Measurements from ENCODE around the gene CBX6. TPM values are rescaled to one million over a fixed set of nuclear protein-coding genes. Genes with fewer than 3 reads are reported as not detected.
A peak's percentile ranks its signal among the peaks of the same experiment; 100 is the strongest.

CBX6 gene
- polyA plus RNA-seq, 2 of the 4 experiments (the other 2 are of a cell fraction), result 9.8 to 24.0 TPM

DNA sequence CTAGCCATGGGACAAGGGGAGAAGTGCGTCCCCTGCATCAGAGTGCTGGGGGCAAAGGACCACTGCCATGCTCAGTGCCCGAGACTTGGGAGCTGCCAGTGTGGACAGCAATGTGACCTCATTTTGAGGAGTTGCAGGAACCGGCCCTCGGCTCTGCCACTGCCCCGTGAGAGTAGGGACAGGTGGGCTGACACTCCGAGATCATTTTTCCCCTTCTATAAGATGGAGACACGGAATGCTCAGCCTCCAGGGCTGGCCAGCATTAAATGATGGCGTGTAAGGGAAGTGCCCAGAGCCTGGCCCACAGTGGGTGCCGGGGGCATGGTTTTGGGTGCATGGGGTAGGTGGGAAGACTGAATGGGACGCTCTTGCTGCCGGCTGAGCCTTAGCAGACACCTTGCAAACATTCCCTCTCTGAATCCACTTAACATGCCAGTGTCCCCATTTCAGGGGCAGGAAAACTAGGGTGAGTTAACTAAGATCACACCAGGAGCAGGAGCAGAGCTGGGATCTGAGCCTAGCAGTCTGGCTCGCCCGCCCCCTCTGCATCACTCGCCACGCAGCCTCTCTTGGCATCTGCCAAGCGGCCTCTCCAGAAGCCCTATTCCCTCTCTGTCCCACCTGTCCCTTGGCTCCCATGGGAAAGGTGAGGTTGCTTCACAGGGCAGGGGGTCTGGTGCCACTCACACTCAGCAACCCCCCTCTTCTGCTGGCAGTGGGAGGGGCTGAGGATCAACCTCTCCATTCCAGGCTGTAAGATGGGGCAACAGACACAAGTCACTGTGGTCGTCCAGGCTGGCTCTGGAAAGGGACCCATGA lies 41.8 kb downstream of the CBX6 start (continued):
- no peak for TF ChIP-seq MAZ (IDR thresholded peaks at IDR 0.05; ENCODE audit: borderline replicate concordance, low read depth, low read length)
- no peak for TF ChIP-seq TFCP2L1 (CRISPR knock-in tag; IDR thresholded peaks at IDR 0.05)
- no peak for TF ChIP-seq KDM5A (IDR thresholded peaks at IDR 0.05)

DNA sequence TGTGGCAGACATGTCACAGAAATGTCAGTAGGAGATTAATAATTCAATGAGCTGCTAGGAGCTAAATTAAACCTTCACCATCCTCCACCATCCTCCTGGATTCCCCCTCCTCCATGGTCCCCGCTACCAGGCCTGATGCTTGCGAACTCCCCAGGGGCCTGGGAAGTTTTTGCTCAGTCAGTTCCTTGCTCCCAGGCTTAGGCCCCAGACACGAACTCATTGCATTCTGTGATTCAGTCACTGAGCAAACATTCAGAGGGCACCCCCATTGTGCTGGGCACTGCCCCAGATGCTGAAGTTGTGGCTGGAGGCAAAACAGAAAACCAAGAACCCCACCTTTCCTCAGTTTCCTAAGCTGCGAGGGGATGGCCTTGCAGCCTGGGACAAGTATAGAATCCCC lies 42.5 kb downstream of the CBX6 start:
- TF ChIP-seq RCOR1 (IDR thresholded peaks at IDR 0.05; ENCODE audit: low read depth, low read length) (no peak), JUN (IDR thresholded peaks at IDR 0.05) (no peak), EP300 (IDR thresholded peaks at IDR 0.05) (no peak), HOXB5 (CRISPR knock-in tag; IDR thresholded peaks at IDR 0.05) (no peak), EHF (CRISPR knock-in tag; IDR thresholded peaks at IDR 0.05) (no peak), HEYL (CRISPR knock-in tag; IDR thresholded peaks at IDR 0.05) (no peak), POLR2A (IDR thresholded peaks at IDR 0.05; ENCODE audit: low read length) (no peak), TFCP2L1 (CRISPR knock-in tag; IDR thresholded peaks at IDR 0.05) (no peak)
- TF ChIP-seq, protein P1, sequence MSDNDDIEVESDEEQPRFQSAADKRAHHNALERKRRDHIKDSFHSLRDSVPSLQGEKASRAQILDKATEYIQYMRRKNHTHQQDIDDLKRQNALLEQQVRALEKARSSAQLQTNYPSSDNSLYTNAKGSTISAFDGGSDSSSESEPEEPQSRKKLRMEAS (IDR thresholded peaks at IDR 0.05), result no peak; the same call in 1 of the 2 replicates
- TF ChIP-seq, protein P2, sequence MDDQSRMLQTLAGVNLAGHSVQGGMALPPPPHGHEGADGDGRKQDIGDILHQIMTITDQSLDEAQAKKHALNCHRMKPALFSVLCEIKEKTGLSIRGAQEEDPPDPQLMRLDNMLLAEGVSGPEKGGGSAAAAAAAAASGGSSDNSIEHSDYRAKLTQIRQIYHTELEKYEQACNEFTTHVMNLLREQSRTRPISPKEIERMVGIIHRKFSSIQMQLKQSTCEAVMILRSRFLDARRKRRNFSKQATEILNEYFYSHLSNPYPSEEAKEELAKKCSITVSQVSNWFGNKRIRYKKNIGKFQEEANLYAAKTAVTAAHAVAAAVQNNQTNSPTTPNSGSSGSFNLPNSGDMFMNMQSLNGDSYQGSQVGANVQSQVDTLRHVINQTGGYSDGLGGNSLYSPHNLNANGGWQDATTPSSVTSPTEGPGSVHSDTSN (IDR thresholded peaks at IDR 0.05), result no peak
- TF ChIP-seq, protein P3, sequence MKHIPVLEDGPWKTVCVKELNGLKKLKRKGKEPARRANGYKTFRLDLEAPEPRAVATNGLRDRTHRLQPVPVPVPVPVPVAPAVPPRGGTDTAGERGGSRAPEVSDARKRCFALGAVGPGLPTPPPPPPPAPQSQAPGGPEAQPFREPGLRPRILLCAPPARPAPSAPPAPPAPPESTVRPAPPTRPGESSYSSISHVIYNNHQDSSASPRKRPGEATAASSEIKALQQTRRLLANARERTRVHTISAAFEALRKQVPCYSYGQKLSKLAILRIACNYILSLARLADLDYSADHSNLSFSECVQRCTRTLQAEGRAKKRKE (CRISPR knock-in tag; IDR thresholded peaks at IDR 0.05; ENCODE audit: low read depth), result no peak
- TF ChIP-seq, protein P4, sequence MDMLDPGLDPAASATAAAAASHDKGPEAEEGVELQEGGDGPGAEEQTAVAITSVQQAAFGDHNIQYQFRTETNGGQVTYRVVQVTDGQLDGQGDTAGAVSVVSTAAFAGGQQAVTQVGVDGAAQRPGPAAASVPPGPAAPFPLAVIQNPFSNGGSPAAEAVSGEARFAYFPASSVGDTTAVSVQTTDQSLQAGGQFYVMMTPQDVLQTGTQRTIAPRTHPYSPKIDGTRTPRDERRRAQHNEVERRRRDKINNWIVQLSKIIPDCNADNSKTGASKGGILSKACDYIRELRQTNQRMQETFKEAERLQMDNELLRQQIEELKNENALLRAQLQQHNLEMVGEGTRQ (IDR thresholded peaks at IDR 0.05), result no peak
- TF ChIP-seq, protein P5, sequence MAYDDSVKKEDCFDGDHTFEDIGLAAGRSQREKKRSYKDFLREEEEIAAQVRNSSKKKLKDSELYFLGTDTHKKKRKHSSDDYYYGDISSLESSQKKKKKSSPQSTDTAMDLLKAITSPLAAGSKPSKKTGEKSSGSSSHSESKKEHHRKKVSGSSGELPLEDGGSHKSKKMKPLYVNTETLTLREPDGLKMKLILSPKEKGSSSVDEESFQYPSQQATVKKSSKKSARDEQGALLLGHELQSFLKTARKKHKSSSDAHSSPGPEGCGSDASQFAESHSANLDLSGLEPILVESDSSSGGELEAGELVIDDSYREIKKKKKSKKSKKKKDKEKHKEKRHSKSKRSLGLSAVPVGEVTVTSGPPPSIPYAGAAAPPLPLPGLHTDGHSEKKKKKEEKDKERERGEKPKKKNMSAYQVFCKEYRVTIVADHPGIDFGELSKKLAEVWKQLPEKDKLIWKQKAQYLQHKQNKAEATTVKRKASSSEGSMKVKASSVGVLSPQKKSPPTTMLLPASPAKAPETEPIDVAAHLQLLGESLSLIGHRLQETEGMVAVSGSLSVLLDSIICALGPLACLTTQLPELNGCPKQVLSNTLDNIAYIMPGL (CRISPR knock-in tag; IDR thresholded peaks at IDR 0.05; ENCODE audit: borderline replicate concordance), result no peak
- POLR2A ChIA-PET, result interaction anchor here (1.2 kb wide), 1 partner anchor 27 kb away, joined by 3 read pairs; no protein-coding TSS in a partner anchor
- DNase-seq (ENCODE audit: low read depth in 1 of 2, low spot score in 1 of 2) (peak in 1 of 2 experiments; percentile 35), ATAC-seq (peak in 1 of 2 experiments; percentile 60; a peak in 3 of 6 replicates), FAIRE-seq (no peak)
- 48% methylated on average over 3 of the region's 4 CpGs for WGBS (ENCODE audit: missing lambda C conversion rate)
- no peaks in the 10 kb centered on the region for H3K9me3 ChIP-seq
- CTCF ChIA-PET, result interaction anchor here (0.9 to 5.7 kb wide), 5 partner anchors 10 to 98 kb away, joined by 3 to 47 read pairs (median 3); no protein-coding TSS in a partner anchor
- no peak overlapping the region for H3K4me3 ChIP-seq
- H3K4me2 ChIP-seq, result peak overlapping the region; percentile 61
- H3K27ac ChIP-seq, result peak overlapping the region; percentile 82 to 90
- H3K4me1 ChIP-seq, result peaks cover 37% of the 10 kb centered on the region

DNA sequence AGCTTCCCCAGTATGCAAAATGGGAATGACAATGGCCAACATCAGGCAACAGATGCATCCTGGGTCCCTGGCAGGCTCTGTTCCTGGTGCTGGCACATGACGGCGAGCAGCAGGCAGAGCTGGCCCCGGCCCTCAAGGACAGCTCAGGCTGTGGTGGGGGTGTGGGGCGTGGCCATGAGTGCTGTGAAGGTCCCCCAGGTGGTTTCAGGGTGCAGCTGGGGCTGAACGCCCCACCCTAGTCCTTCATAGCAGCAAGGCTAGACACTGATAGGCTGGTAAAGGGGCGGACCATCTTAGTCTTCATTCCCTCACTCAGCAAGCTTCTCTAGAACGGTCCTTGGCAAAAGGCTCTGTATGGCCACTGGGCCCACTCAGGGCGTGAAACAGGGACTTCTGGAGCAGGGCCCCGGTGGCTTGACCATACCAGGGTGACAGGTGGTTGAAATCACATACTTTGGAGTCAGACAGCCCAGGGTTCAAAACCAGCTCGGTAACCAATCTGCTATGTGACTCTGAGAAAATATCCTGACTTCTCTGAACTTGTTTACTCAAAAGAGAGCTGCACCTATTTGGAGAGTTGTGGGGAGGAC lies 43.3 kb downstream of the CBX6 start:
- FAIRE-seq (no peak), ATAC-seq (no peak), DNase-seq (ENCODE audit: low read depth in 1 of 2, low spot score in 1 of 2) (no peak)
- H3K4me1 ChIP-seq, result peaks cover 37% of the 10 kb centered on the region
- no peak overlapping the region for H3K4me3 ChIP-seq
- TF ChIP-seq ZC3H11A (IDR thresholded peaks at IDR 0.05) (no peak), NPAS2 (CRISPR knock-in tag; IDR thresholded peaks at IDR 0.05; ENCODE audit: borderline replicate concordance) (no peak), CEBPB (IDR thresholded peaks at IDR 0.05) (no peak), CHD2 (IDR thresholded peaks at IDR 0.05; ENCODE audit: low read length, partially characterized antibody) (no peak), POLR2A (IDR thresholded peaks at IDR 0.05; ENCODE audit: low read length) (no peak), TFCP2L1 (CRISPR knock-in tag; IDR thresholded peaks at IDR 0.05) (no peak), EHMT2 (IDR thresholded peaks at IDR 0.05; ENCODE audit: low read depth) (no peak), FOSL2 (IDR thresholded peaks at IDR 0.05) (no peak), FOSL2 (CRISPR knock-in tag; IDR thresholded peaks at IDR 0.05) (no peak), HOXB13 (CRISPR knock-in tag; IDR thresholded peaks at IDR 0.05; ENCODE audit: low read depth) (no peak), EP300 (IDR thresholded peaks at IDR 0.05) (no peak)
- TF ChIP-seq, protein P6, sequence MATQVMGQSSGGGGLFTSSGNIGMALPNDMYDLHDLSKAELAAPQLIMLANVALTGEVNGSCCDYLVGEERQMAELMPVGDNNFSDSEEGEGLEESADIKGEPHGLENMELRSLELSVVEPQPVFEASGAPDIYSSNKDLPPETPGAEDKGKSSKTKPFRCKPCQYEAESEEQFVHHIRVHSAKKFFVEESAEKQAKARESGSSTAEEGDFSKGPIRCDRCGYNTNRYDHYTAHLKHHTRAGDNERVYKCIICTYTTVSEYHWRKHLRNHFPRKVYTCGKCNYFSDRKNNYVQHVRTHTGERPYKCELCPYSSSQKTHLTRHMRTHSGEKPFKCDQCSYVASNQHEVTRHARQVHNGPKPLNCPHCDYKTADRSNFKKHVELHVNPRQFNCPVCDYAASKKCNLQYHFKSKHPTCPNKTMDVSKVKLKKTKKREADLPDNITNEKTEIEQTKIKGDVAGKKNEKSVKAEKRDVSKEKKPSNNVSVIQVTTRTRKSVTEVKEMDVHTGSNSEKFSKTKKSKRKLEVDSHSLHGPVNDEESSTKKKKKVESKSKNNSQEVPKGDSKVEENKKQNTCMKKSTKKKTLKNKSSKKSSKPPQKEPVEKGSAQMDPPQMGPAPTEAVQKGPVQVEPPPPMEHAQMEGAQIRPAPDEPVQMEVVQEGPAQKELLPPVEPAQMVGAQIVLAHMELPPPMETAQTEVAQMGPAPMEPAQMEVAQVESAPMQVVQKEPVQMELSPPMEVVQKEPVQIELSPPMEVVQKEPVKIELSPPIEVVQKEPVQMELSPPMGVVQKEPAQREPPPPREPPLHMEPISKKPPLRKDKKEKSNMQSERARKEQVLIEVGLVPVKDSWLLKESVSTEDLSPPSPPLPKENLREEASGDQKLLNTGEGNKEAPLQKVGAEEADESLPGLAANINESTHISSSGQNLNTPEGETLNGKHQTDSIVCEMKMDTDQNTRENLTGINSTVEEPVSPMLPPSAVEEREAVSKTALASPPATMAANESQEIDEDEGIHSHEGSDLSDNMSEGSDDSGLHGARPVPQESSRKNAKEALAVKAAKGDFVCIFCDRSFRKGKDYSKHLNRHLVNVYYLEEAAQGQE (IDR thresholded peaks at IDR 0.05), result no peak
- CTCF ChIA-PET, result interaction anchor here (0.9 to 5.7 kb wide), 5 partner anchors 11 to 61 kb away, joined by 3 to 47 read pairs (median 3); no protein-coding TSS in a partner anchor
- POLR2A ChIA-PET, result no interaction called here
- WGBS (ENCODE audit: missing lambda C conversion rate), result 71% methylated on average over 8 of the region's 10 CpGs
- peak overlapping the region; percentile 82 to 90 for H3K27ac ChIP-seq
- H3K9me3 ChIP-seq, result no peaks in the 10 kb centered on the region
- H3K4me2 ChIP-seq, result peak overlapping the region; percentile 61; the same call in 2 of the 3 replicates

Data from A549 (cell line).